PC-9 (cell line): ENCODE data around the gene LBX1. TPM values are rescaled to one million over a fixed set of nuclear protein-coding genes. Genes with fewer than 3 reads are reported as not detected.

ENCODE experiments used
- BruUV-seq: library from RNA; stranded (reverse); fragments of 400-500 nt; replicated peaks from 2 replicates; lab custom pipeline; 2021; lab: Mats Ljungman, UMichigan
- CTCF ChIA-PET: fragments of 300-600 bp; sonication (Branson Sonifier 250); formaldehyde crosslinking; loops from one replicate; lab custom pipeline; 2022; ENCODE audit warnings: antibody characterized with exemption; lab: Charles Lee
- POLR2A ChIA-PET: fragments of 300-600 bp; sonication (Branson Sonifier 250); formaldehyde crosslinking; loops from one replicate; lab custom pipeline; 2022; ENCODE audit warnings: antibody characterized with exemption; ENCODE audit not compliant: unreplicated experiment; lab: Charles Lee
- DNase-seq, 2 experiments: peaks; one replicate each; pipeline versions ENCODE4 v3.0.0 to v3.0.0-alpha.2; 2015 to 2022; ENCODE audit warnings: mixed read lengths in 1 of 2
- H2AFZ ChIP-seq: fragments of 200-600 bp; sonication (generic); 2 replicates; pipeline ENCODE4 v1.8.1; 2017; ENCODE audit warnings: antibody characterized with exemption
- H3F3A ChIP-seq: fragments of 200-600 bp; sonication (generic); 2 replicates; pipeline ENCODE4 v1.8.1; 2017; ENCODE audit warnings: antibody characterized with exemption, mild to moderate bottlenecking, low read depth; ENCODE audit not compliant: insufficient read depth
- H3K27ac ChIP-seq: fragments of 200-600 bp; sonication (generic); 2 replicates; pipeline ENCODE4 v1.6.1; 2016; ENCODE audit warnings: mixed run types
- H3K27me3 ChIP-seq: fragments of 200-600 bp; sonication (generic); 2 replicates; pipeline ENCODE4 v1.6.1; 2016; ENCODE audit warnings: low read depth, mixed run types; ENCODE audit not compliant: insufficient read depth
- H3K36me3 ChIP-seq: fragments of 200-600 bp; sonication (generic); 2 replicates; pipeline ENCODE4 v1.6.1; 2016; ENCODE audit warnings: low read depth, mixed run types
- H3K4me1 ChIP-seq: fragments of 200-600 bp; sonication (generic); replicated peaks from 2 replicates; pipeline ENCODE4 v1.6.1; 2016; ENCODE audit warnings: mixed run types; ENCODE audit not compliant: insufficient read depth
- H3K4me2 ChIP-seq: fragments of 200-600 bp; sonication (generic); 2 replicates; pipeline ENCODE4 v1.6.1; 2017; ENCODE audit warnings: mixed run types
- H3K4me3 ChIP-seq: fragments of 200-600 bp; sonication (generic); 2 replicates; pipeline ENCODE4 v1.6.1; 2016; ENCODE audit warnings: mixed run types
- H3K79me2 ChIP-seq: fragments of 200-600 bp; sonication (generic); 2 replicates; pipeline ENCODE4 v1.6.1; 2017; ENCODE audit warnings: low read depth, mixed run types
- H3K9me2 ChIP-seq: fragments of 200-600 bp; sonication (generic); 2 replicates; pipeline ENCODE4 v1.8.1; 2017; ENCODE audit warnings: mild to moderate bottlenecking; ENCODE audit not compliant: insufficient read depth
- H3K9me3 ChIP-seq: fragments of 200-600 bp; sonication (generic); 2 replicates; pipeline ENCODE4 v1.8.1; 2016; ENCODE audit warnings: low read depth; ENCODE audit not compliant: insufficient read depth
- H4K20me1 ChIP-seq: fragments of 200-600 bp; sonication (generic); 2 replicates; pipeline ENCODE4 v1.8.1; 2017; ENCODE audit not compliant: insufficient read depth
- CTCF ChIP-seq: fragments of 200-600 bp; sonication (generic); conservative IDR thresholded peaks from 2 replicates; pipeline ENCODE4 v1.6.1; 2017; ENCODE audit warnings: mixed run types, antibody characterized with exemption, mild to moderate bottlenecking, moderate library complexity
- EZH2 ChIP-seq: fragments of 200-600 bp; sonication (generic); IDR thresholded peaks from 2 replicates; pipeline ENCODE4 v1.8.0; 2017; ENCODE audit warnings: antibody characterized with exemption, low read depth
- intact Hi-C: fragments of 100-400 bp; cut with micrococcal nuclease; formaldehyde crosslinking; loops from one replicate; pipeline ENCODE4 v1.10.0; 2022; ENCODE audit not compliant: unreplicated experiment
- total RNA-seq: library from RNA; stranded (reverse); gene quantifications from 2 replicates; pipeline ENCODE4 v1.2.3, GENCODE V29; 2021

The LBX1 gene
- total RNA-seq, 1 experiment from 2014 or later: not detected

GRCh38 chr10:101228153-101228965 is 904 bp downstream of the LBX1 start:
- ChIA-PET CTCF (no interaction called here), POLR2A (no interaction called here)
- peaks cover 33% of the 10 kb centered on the region for H3K27me3 ChIP-seq
- intact Hi-C loops: no loop called here
- H3K4me1 ChIP-seq: no peaks in the 10 kb centered on the region
- no peak for DNase-seq
- H3K9me3 ChIP-seq: no peaks in the 10 kb centered on the region
- H3K9me2 ChIP-seq: no peaks in the 10 kb centered on the region
- no peaks in the 10 kb centered on the region for H4K20me1 ChIP-seq
- no peak for TF ChIP-seq CTCF
- no peak for TF ChIP-seq EZH2
- no peak overlapping the region for H3K27ac ChIP-seq
- no peak overlapping the region for H3K4me3 ChIP-seq
- no peaks in the 10 kb centered on the region for H3K79me2 ChIP-seq
- no TSS peak for BruUV-seq
- no peaks in the 10 kb centered on the region for H3F3A ChIP-seq
- no peaks in the 10 kb centered on the region for H3K36me3 ChIP-seq
- H3K4me2 ChIP-seq: no peak overlapping the region
- no peak overlapping the region for H2AFZ ChIP-seq

- no peaks in the 10 kb centered on the region for H4K20me1 ChIP-seq
- H3K4me2 ChIP-seq: no peak overlapping the region
- H3K36me3 ChIP-seq: no peaks in the 10 kb centered on the region
- H3K4me1 ChIP-seq: no peaks in the 10 kb centered on the region
- DNase-seq: no peak
- ChIA-PET CTCF (no interaction called here), POLR2A (no interaction called here)
- no peaks in the 10 kb centered on the region for H3K9me2 ChIP-seq
- no peaks in the 10 kb centered on the region for H3K9me3 ChIP-seq
- no peak overlapping the region for H3K4me3 ChIP-seq
- intact Hi-C loops: no loop called here
- no peak for TF ChIP-seq CTCF
- TF ChIP-seq EZH2: no peak
- no TSS peak for BruUV-seq
- no peak overlapping the region for H3K27ac ChIP-seq
- H2AFZ ChIP-seq: no peak overlapping the region
- peaks cover 37% of the 10 kb centered on the region for H3K27me3 ChIP-seq
- H3K79me2 ChIP-seq: no peaks in the 10 kb centered on the region
- no peaks in the 10 kb centered on the region for H3F3A ChIP-seq
Observed at GRCh38 chr10:101227429-101228152, 1.7 kb downstream of the LBX1 start.

- no peaks in the 10 kb centered on the region for H3K79me2 ChIP-seq
- ChIA-PET CTCF (no interaction called here), POLR2A (no interaction called here)
- no peak for DNase-seq
- no peak overlapping the region for H3K4me3 ChIP-seq
- TF ChIP-seq EZH2: no peak
- TF ChIP-seq CTCF: no peak
- no peak overlapping the region for H3K4me2 ChIP-seq
- BruUV-seq: no TSS peak
- intact Hi-C loops: no loop called here
- no peaks in the 10 kb centered on the region for H4K20me1 ChIP-seq
- H3K9me3 ChIP-seq: no peaks in the 10 kb centered on the region
- H3F3A ChIP-seq: no peaks in the 10 kb centered on the region
- no peaks in the 10 kb centered on the region for H3K36me3 ChIP-seq
- H3K4me1 ChIP-seq: no peaks in the 10 kb centered on the region
- no peaks in the 10 kb centered on the region for H3K9me2 ChIP-seq
- peaks cover 37% of the 10 kb centered on the region for H3K27me3 ChIP-seq
- H3K27ac ChIP-seq: no peak overlapping the region
- H2AFZ ChIP-seq: no peak overlapping the region
Observed at GRCh38 chr10:101226491-101227428, 2.5 kb downstream of the LBX1 start.
